ENCODE data around the gene EEFSEC. TPM values are rescaled to one million over a fixed set of nuclear protein-coding genes. Genes with fewer than 3 reads are reported as not detected.

Gene EEFSEC
- total RNA-seq, 1 donor from 2014 or later, result 12.2 TPM

GRCh38 chr3:128442070-128442469 lies 288.8 kb downstream of the EEFSEC start:
- H3K4me3 Mint-ChIP-seq (ENCODE audit: unreplicated experiment), result no peak overlapping the region
- H3K9me3 Mint-ChIP-seq (ENCODE audit: low read depth), result no peaks in the 10 kb centered on the region
- peaks cover 9% of the 10 kb centered on the region for H3K4me1 Mint-ChIP-seq (ENCODE audit: low read depth)
- no peaks in the 10 kb centered on the region for H3K36me3 Mint-ChIP-seq (ENCODE audit: low read depth)
- no peak for TF ChIP-seq CTCF (IDR thresholded peaks at IDR 0.05)
- H3K27ac Mint-ChIP-seq (ENCODE audit: unreplicated experiment), result no peak overlapping the region
- DNase-seq (ENCODE audit: low spot score), result no peak
- H3K27me3 Mint-ChIP-seq (ENCODE audit: low read depth), result peaks cover 48% of the 10 kb centered on the region

DNA sequence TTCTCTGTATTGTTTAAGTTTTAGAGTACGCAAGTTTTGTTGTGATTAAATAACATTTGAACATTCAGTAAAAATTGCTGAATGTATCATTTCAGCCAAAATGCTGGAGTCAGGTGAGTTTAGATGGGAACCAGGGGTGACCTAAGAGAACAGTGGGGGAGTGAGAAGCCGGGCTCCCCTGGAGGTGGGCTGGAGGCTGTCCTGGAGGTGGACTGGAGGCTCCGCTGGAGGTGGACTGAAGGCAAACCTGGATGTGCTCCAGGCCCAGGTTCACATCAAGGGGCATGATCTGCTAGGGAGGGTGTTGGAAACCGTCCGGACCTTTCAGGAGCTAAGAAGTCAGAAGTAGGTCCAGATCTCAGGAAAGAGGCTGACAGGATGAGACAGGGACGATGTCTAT lies 289.7 kb downstream of the EEFSEC start:
- no peak overlapping the region for H3K4me3 Mint-ChIP-seq (ENCODE audit: unreplicated experiment)
- H3K36me3 Mint-ChIP-seq (ENCODE audit: low read depth), result peaks cover 2% of the 10 kb centered on the region
- no peak for TF ChIP-seq CTCF (IDR thresholded peaks at IDR 0.05)
- H3K27me3 Mint-ChIP-seq (ENCODE audit: low read depth), result peaks cover 46% of the 10 kb centered on the region
- H3K27ac Mint-ChIP-seq (ENCODE audit: unreplicated experiment), result no peak overlapping the region
- H3K9me3 Mint-ChIP-seq (ENCODE audit: low read depth), result no peaks in the 10 kb centered on the region
- no peak for DNase-seq (ENCODE audit: low spot score)
- peaks cover 9% of the 10 kb centered on the region for H3K4me1 Mint-ChIP-seq (ENCODE audit: low read depth)

DNA sequence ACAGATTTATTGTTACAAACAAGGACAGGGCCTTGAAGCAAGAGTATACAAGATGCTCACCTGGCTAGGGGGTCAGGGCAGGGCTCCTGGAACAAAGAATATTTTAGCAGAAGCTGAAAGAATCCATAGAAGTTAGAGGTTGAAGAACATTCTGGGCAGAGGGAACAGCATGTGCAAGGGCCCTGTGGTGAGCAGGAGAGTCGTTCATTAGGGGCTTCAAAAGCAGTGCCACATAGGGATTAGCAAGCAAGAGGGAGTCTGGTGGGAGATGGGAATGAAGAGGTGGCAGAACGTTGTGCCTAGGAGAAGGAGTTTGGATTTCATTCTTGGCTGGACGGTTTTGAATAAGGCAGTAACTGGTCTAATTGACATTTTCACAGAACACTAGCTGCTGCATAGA lies 290.5 kb downstream of the EEFSEC start:
- no peak overlapping the region for H3K4me3 Mint-ChIP-seq (ENCODE audit: unreplicated experiment)
- no peak for DNase-seq (ENCODE audit: low spot score)

DNA sequence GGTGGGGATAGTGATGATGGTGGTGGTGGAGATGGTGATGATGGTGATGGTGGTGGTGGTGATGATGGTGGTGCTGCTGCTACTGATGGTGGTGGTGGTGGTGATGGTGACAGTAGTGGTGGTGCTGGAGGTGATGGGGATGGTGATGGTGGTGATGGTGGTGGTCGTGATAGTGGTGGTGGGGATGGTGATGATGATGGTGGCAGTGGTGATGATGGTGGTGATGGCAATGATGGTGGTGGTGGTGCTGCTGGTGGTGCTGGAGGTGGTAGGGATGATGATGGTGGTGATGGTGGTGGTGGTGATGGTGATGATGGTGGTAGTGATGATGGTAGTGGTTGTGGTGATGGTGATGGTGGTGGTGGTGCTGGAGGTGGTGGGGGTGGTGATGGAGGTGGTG lies 292.1 kb downstream of the EEFSEC start:
- peaks cover 47% of the 10 kb centered on the region for H3K27me3 Mint-ChIP-seq (ENCODE audit: low read depth)
- H3K4me3 Mint-ChIP-seq (ENCODE audit: unreplicated experiment), result no peak overlapping the region
- no peaks in the 10 kb centered on the region for H3K9me3 Mint-ChIP-seq (ENCODE audit: low read depth)
- peaks cover 3% of the 10 kb centered on the region for H3K36me3 Mint-ChIP-seq (ENCODE audit: low read depth)
- no peaks in the 10 kb centered on the region for H3K4me1 Mint-ChIP-seq (ENCODE audit: low read depth)
- DNase-seq (ENCODE audit: low spot score), result no peak
- TF ChIP-seq CTCF (IDR thresholded peaks at IDR 0.05), result no peak
- H3K27ac Mint-ChIP-seq (ENCODE audit: unreplicated experiment), result no peak overlapping the region

More for the DNA sequence above, 290.5 kb downstream of the EEFSEC start:
- H3K27me3 Mint-ChIP-seq (ENCODE audit: low read depth), result peaks cover 51% of the 10 kb centered on the region
- peaks cover 9% of the 10 kb centered on the region for H3K4me1 Mint-ChIP-seq (ENCODE audit: low read depth)
- H3K9me3 Mint-ChIP-seq (ENCODE audit: low read depth), result no peaks in the 10 kb centered on the region
- no peak for TF ChIP-seq CTCF (IDR thresholded peaks at IDR 0.05)
- H3K27ac Mint-ChIP-seq (ENCODE audit: unreplicated experiment), result no peak overlapping the region
- peaks cover 2% of the 10 kb centered on the region for H3K36me3 Mint-ChIP-seq (ENCODE audit: low read depth)

GRCh38 chr3:128446821-128447220 lies 293.5 kb downstream of the EEFSEC start:
- DNase-seq (ENCODE audit: low spot score), result no peak
- Mint-ChIP-seq H3K27me3 (ENCODE audit: low read depth) (peaks cover 54% of the 10 kb centered on the region), H3K9me3 (ENCODE audit: low read depth) (no peaks in the 10 kb centered on the region), H3K36me3 (ENCODE audit: low read depth) (peaks cover 4% of the 10 kb centered on the region), H3K27ac (ENCODE audit: unreplicated experiment) (no peak overlapping the region), H3K4me3 (ENCODE audit: unreplicated experiment) (no peak overlapping the region), H3K4me1 (ENCODE audit: low read depth) (no peaks in the 10 kb centered on the region)
- no peak for TF ChIP-seq CTCF (IDR thresholded peaks at IDR 0.05)

Measured in chondrocyte (in vitro differentiated cells).